ENCODE data around the gene FHIT. TPM values are rescaled to one million over a fixed set of nuclear protein-coding genes. Genes with fewer than 3 reads are reported as not detected.

FHIT gene
- total RNA-seq, 4 donors from 2014 or later, result 4.6 to 6.1 (median 5.7) TPM

- TF ChIP-seq EP300 (IDR thresholded peaks at IDR 0.05) (no peak), CTCF (IDR thresholded peaks at IDR 0.05) (no peak), POLR2AphosphoS5 (IDR thresholded peaks at IDR 0.05) (no peak), POLR2A (IDR thresholded peaks at IDR 0.05; ENCODE audit: low read depth) (no peak)
- DNase-seq (ENCODE audit: extremely low spot score), result no peak
- H3K9me3 ChIP-seq, result no peaks in the 10 kb centered on the region
- intact Hi-C loops (cut with DNase I), result no loop called here
- H3K27me3 ChIP-seq, result no peaks in the 10 kb centered on the region
- no peaks in the 10 kb centered on the region for H3K4me1 ChIP-seq
- no peaks in the 10 kb centered on the region for H3K36me3 ChIP-seq
- H3K4me3 ChIP-seq, result no peak overlapping the region
- no peak overlapping the region for H3K27ac ChIP-seq (replicated peaks in 1 of 4)
- WGBS, result 67% methylated on average over 1 of the region's 1 CpG
Observed at GRCh38 chr3:60528651-60529050, 722.6 kb downstream of the FHIT start.

GRCh38 chr3:60523536-60523935, 727.7 kb downstream of the FHIT start:
- Histone ChIP-seq H3K9me3 (no peaks in the 10 kb centered on the region), H3K4me1 (no peaks in the 10 kb centered on the region), H3K27me3 (no peaks in the 10 kb centered on the region), H3K36me3 (no peaks in the 10 kb centered on the region), H3K27ac (replicated peaks in 1 of 4) (no peak overlapping the region), H3K4me3 (no peak overlapping the region)
- WGBS, result 71% methylated on average over 2 of the region's 2 CpGs
- intact Hi-C loops (cut with DNase I), result no loop called here
- no peak for TF ChIP-seq POLR2A (IDR thresholded peaks at IDR 0.05; ENCODE audit: low read depth)
- no peak for TF ChIP-seq POLR2AphosphoS5 (IDR thresholded peaks at IDR 0.05)
- TF ChIP-seq EP300 (IDR thresholded peaks at IDR 0.05), result no peak
- TF ChIP-seq CTCF (IDR thresholded peaks at IDR 0.05), result no peak
- no peak for DNase-seq (ENCODE audit: extremely low spot score)

- Histone ChIP-seq H3K36me3 (no peaks in the 10 kb centered on the region), H3K27me3 (no peaks in the 10 kb centered on the region), H3K27ac (replicated peaks in 1 of 4) (no peak overlapping the region), H3K4me1 (no peaks in the 10 kb centered on the region), H3K4me3 (no peak overlapping the region), H3K9me3 (peaks cover 0 to 6% (median 0%) of the 10 kb centered on the region in 4 donors)
- WGBS, result 87% methylated on average over 3 of the region's 3 CpGs
- TF ChIP-seq POLR2AphosphoS5 (IDR thresholded peaks at IDR 0.05), result no peak
- no peak for TF ChIP-seq POLR2A (IDR thresholded peaks at IDR 0.05; ENCODE audit: low read depth)
- TF ChIP-seq EP300 (IDR thresholded peaks at IDR 0.05), result no peak
- intact Hi-C loops (cut with DNase I), result no loop called here
- DNase-seq (ENCODE audit: extremely low spot score), result no peak
Observed at GRCh38 chr3:60517134-60517533, 734.1 kb downstream of the FHIT start.

- DNase-seq (ENCODE audit: extremely low spot score), result no peak
- no peak overlapping the region for H3K4me3 ChIP-seq
Observed at GRCh38 chr3:60514866-60515265, 736.4 kb downstream of the FHIT start.

GRCh38 chr3:60514085-60514649, 737.1 kb downstream of the FHIT start:
- 85% methylated on average over 9 of the region's 9 CpGs for WGBS
- intact Hi-C loops (cut with DNase I), result no loop called here

More at GRCh38 chr3:60514866-60515265, 736.4 kb downstream of the FHIT start:
- H3K27ac ChIP-seq (replicated peaks in 1 of 4), result no peak overlapping the region
- no peak for TF ChIP-seq POLR2AphosphoS5 (IDR thresholded peaks at IDR 0.05)
- intact Hi-C loops (cut with DNase I), result no loop called here
- WGBS, result 69% methylated on average over 8 of the region's 8 CpGs
- H3K27me3 ChIP-seq, result no peaks in the 10 kb centered on the region
- H3K36me3 ChIP-seq, result no peaks in the 10 kb centered on the region
- H3K9me3 ChIP-seq, result peaks cover 0 to 6% (median 0%) of the 10 kb centered on the region in 4 donors
- H3K4me1 ChIP-seq, result no peaks in the 10 kb centered on the region

More at GRCh38 chr3:60514085-60514649, 737.1 kb downstream of the FHIT start:
- Histone ChIP-seq H3K27me3 (no peaks in the 10 kb centered on the region), H3K36me3 (no peaks in the 10 kb centered on the region), H3K4me3 (no peak overlapping the region), H3K27ac (replicated peaks in 1 of 4) (no peak overlapping the region), H3K9me3 (peaks cover 0 to 6% (median 0%) of the 10 kb centered on the region in 4 donors), H3K4me1 (no peaks in the 10 kb centered on the region)
- DNase-seq (ENCODE audit: extremely low spot score), result no peak
- TF ChIP-seq POLR2A (IDR thresholded peaks at IDR 0.05; ENCODE audit: low read depth), result no peak
- TF ChIP-seq EP300 (IDR thresholded peaks at IDR 0.05), result no peak
- TF ChIP-seq POLR2AphosphoS5 (IDR thresholded peaks at IDR 0.05), result no peak
- TF ChIP-seq CTCF (IDR thresholded peaks at IDR 0.05), result no peak

Measured in esophagus muscularis mucosa (tissue), 4 donors.